ENCODE results near the gene FBXO34. TPM values are rescaled to one million over a fixed set of nuclear protein-coding genes. Genes with fewer than 3 reads are reported as not detected.

Gene FBXO34
- total RNA-seq, 2 donors from 2014 or later: 39.8 to 70.9 TPM

DNA sequence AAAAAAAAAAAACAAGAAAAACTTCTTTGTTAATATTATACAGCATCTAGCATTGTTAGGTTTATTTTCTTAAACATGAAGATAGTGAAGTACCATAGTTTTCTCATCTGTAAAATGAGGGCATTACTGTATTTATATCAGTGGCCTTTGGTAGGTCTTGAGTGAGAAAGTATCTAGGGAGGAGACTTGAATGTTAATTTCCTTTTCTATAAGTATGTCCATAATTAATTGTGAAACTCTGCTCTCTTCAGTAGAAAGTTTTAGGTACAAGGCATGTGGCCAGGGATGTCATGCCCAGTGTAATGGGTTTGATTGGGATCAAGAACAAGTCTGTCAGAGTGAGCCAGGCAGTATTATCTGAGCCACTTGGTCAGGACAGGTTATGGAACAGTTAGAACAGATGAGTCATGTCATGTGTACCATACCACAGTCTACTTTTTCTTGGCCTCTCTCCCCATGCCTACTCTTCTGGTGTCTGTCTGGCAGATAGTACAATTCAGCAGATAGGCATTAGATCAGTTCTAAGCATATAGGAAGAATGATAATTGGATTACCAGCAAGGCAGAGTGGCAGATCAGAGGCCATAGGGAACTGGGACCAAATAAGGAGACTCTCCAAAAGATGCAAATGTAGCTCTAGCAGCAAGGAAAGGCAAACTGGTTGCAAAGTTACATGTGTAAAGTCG lies 30.4 kb downstream of the FBXO34 start:
- Histone ChIP-seq H3K4me3 (no peak overlapping the region), H3K9me3 (no peaks in the 10 kb centered on the region), H3K4me1 (peaks cover 7% of the 10 kb centered on the region), H3K27ac (no peak overlapping the region), H3K36me3 (no peaks in the 10 kb centered on the region), H3K9ac (ENCODE audit: low read depth in 2 of 2, low read length in 2 of 2) (no peak overlapping the region), H3K27me3 (no peaks in the 10 kb centered on the region)
- no peak for DNase-seq
- intact Hi-C loops (cut with DNase I): no loop called here
- TF ChIP-seq, protein P1, sequence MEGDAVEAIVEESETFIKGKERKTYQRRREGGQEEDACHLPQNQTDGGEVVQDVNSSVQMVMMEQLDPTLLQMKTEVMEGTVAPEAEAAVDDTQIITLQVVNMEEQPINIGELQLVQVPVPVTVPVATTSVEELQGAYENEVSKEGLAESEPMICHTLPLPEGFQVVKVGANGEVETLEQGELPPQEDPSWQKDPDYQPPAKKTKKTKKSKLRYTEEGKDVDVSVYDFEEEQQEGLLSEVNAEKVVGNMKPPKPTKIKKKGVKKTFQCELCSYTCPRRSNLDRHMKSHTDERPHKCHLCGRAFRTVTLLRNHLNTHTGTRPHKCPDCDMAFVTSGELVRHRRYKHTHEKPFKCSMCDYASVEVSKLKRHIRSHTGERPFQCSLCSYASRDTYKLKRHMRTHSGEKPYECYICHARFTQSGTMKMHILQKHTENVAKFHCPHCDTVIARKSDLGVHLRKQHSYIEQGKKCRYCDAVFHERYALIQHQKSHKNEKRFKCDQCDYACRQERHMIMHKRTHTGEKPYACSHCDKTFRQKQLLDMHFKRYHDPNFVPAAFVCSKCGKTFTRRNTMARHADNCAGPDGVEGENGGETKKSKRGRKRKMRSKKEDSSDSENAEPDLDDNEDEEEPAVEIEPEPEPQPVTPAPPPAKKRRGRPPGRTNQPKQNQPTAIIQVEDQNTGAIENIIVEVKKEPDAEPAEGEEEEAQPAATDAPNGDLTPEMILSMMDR (IDR thresholded peaks at IDR 0.05): no peak

DNA sequence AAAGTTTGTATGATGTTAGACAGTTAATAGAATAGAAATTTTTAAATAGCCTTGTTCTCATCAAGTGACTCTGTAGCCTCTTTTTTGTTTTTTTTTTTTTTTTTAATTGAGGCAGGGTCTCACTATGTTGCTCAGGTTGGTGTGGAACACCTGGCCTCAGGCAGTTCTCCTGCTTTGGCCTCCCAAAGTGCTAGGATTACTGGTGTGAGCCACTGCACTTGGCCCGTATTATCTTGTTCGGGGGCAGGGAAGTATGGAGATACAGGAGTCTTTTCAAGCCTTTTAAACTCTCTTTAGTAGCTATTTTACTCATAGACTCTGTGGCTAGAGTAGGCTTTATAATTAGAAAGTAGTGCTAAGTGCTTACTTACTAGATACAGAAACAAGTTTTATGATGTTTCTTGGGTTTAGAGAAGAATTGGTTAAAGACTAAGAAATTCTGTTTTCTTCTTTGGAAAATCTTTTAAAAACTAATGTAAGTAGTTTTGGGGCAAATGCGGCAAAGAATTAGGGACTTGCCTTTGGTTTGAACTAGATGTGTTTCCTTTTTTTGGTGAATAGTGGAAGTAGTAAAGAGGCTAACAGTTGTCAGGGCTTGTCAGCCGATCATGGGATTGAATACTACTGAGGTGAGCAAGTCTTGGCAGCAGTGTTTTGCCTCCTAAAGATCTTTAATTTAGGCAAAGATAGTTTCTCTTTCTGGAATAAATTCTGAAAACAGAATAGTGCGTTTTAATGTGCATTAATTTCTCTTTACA lies 31.3 kb downstream of the FBXO34 start:
- Histone ChIP-seq H3K9me3 (no peaks in the 10 kb centered on the region), H3K27me3 (no peaks in the 10 kb centered on the region), H3K4me3 (no peak overlapping the region), H3K36me3 (no peaks in the 10 kb centered on the region), H3K4me1 (peaks cover 2% of the 10 kb centered on the region), H3K27ac (no peak overlapping the region), H3K9ac (ENCODE audit: low read depth in 2 of 2, low read length in 2 of 2) (no peak overlapping the region)
- TF ChIP-seq, protein P1 (IDR thresholded peaks at IDR 0.05): no peak
- DNase-seq: no peak
- intact Hi-C loops (cut with DNase I): no loop called here

DNA sequence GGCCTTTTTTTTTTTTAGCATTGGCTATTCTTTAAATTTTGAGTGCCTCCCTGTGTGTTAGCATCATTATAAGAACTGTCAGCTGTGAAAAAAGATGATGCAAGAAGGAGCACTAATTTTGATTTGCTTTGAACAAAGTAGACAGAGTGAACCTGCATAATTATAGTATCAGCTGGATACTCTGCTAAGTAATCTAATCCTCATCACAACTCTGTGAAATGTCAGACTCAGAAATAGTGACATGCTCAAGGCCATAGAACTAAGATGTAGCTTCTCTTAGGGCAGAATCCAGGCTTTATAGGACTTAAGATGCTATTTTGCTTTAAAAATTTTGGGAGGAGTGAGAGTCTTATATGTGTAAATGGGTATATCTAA lies 31.9 kb downstream of the FBXO34 start:
- H3K9me3 ChIP-seq: no peaks in the 10 kb centered on the region
- TF ChIP-seq, protein P1 (IDR thresholded peaks at IDR 0.05): no peak
- no peaks in the 10 kb centered on the region for H3K4me1 ChIP-seq
- H3K27ac ChIP-seq: no peak overlapping the region
- no peak overlapping the region for H3K4me3 ChIP-seq
- no peak overlapping the region for H3K9ac ChIP-seq (ENCODE audit: low read depth in 2 of 2, low read length in 2 of 2)
- intact Hi-C loops (cut with DNase I): no loop called here
- no peaks in the 10 kb centered on the region for H3K36me3 ChIP-seq
- no peaks in the 10 kb centered on the region for H3K27me3 ChIP-seq
- DNase-seq: no peak

DNA sequence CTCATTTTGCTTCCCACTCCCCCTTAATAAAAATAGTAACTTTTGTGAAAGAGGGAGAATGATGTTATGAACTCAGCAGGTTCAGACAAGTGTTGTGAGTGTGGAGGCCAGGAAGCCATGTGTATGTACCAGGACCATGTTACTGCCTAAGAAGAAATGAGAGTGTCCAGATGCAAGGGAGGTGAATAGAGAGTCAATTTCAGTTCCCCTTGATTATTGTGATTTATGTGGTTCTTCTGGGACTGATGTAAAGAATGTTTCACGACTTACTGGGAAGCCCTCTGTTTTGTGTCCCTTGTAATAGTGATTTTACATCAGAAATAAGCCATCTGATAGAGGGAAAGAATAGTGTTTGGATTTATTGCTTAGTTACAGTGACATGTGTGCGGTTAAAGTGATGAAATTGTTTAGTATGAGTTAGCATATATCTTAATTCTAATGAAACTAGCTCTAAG lies 32.5 kb downstream of the FBXO34 start:
- H3K27ac ChIP-seq: no peak overlapping the region
- no peak overlapping the region for H3K4me3 ChIP-seq
- no peaks in the 10 kb centered on the region for H3K4me1 ChIP-seq
- TF ChIP-seq, protein P1 (IDR thresholded peaks at IDR 0.05): no peak
- H3K9me3 ChIP-seq: no peaks in the 10 kb centered on the region
- no peaks in the 10 kb centered on the region for H3K36me3 ChIP-seq
- no peak for DNase-seq
- no peaks in the 10 kb centered on the region for H3K27me3 ChIP-seq
- intact Hi-C loops (cut with DNase I): no loop called here
- H3K9ac ChIP-seq (ENCODE audit: low read depth in 2 of 2, low read length in 2 of 2): no peak overlapping the region

DNA sequence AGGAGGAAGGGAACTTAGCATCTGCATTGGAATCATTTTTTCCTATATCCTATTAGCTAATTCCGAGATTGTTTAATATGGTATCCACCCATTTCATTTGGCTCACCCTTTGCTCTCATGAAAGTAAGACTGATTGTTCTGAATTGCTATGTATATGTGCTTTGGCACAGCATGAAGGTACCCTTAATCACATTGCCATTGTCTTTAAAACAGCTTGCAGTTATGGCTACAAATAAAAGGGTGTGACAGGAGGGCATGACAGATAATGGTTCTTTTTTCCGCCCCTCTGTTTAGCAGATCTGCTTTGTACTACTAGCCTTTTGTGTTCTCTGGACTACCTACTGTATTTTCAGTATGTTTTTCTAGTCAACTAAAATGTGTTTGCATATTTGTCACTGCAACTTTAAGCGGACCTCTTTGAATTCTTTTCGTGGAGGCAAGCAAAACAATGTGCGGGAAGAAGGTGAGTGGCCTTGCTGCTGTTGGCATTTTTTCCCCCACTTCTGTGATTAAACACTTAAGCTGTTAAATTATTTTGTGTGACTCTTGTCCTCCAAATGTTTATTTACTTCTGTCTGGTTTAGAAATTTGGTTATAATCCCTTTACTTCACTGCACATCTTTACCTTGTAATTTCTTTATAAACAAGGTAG lies 35.8 kb downstream of the FBXO34 start:
- Histone ChIP-seq H3K27ac (peak overlapping the region; percentile 73), H3K9me3 (no peaks in the 10 kb centered on the region), H3K36me3 (no peaks in the 10 kb centered on the region), H3K9ac (ENCODE audit: low read depth in 2 of 2, low read length in 2 of 2) (peak overlapping the region in 1 of 2 donors; percentile 56), H3K4me1 (peaks cover 5% of the 10 kb centered on the region), H3K27me3 (no peaks in the 10 kb centered on the region), H3K4me3 (no peak overlapping the region)
- no peak for DNase-seq
- TF ChIP-seq, protein P1 (IDR thresholded peaks at IDR 0.05): no peak
- intact Hi-C loops (cut with DNase I): no loop called here

All from colonic mucosa (tissue), 4 donors.